ENCODE measurements around the gene BTBD16. TPM values are rescaled to one million over a fixed set of nuclear protein-coding genes. Genes with fewer than 3 reads are reported as not detected.

BTBD16 gene
- total and polyA plus RNA-seq, 9 donors: 0.27 to 0.50 (median 0.40) TPM; not detected in 6

DNA sequence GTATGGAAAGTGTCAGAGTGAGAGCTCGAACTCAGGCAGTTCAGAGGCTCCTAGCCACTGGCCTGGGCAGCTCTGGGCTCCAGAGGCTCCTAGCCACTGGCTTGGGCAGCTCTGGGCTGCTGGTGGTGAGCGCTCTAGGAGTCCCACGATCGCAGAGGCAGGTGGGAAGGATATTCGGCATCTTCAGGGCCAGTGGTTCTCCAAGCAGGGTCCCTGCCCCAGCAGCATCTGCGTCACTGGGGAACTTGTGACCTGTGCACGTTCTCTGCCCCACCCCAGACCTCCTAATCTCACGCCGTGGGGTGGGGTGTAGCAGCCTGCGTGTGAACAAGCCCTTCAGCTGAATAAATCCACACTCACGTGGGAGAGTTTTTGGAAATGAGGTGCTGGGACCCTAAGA, 25.2 kb upstream of the BTBD16 start:
- Histone ChIP-seq H3K27me3 (ENCODE audit: control insufficient read depth, insufficient read depth, low read length) (no peaks in the 10 kb centered on the region), H3K4me1 (ENCODE audit: control insufficient read depth, insufficient read depth, low read length) (peaks cover 20% of the 10 kb centered on the region), H3K27ac (ENCODE audit: low read length) (no peak overlapping the region), H3K36me3 (ENCODE audit: control insufficient read depth, insufficient read depth, low read length) (peaks cover 77% of the 10 kb centered on the region), H3K9me3 (replicated peaks; ENCODE audit: control insufficient read depth, low read depth, low read length) (no peaks in the 10 kb centered on the region), H3K4me3 (ENCODE audit: low read length) (no peak overlapping the region)
- WGBS (ENCODE audit: insufficient coverage): 97% methylated on average over 6 of the region's 11 CpGs
- no peak for DNase-seq

DNA sequence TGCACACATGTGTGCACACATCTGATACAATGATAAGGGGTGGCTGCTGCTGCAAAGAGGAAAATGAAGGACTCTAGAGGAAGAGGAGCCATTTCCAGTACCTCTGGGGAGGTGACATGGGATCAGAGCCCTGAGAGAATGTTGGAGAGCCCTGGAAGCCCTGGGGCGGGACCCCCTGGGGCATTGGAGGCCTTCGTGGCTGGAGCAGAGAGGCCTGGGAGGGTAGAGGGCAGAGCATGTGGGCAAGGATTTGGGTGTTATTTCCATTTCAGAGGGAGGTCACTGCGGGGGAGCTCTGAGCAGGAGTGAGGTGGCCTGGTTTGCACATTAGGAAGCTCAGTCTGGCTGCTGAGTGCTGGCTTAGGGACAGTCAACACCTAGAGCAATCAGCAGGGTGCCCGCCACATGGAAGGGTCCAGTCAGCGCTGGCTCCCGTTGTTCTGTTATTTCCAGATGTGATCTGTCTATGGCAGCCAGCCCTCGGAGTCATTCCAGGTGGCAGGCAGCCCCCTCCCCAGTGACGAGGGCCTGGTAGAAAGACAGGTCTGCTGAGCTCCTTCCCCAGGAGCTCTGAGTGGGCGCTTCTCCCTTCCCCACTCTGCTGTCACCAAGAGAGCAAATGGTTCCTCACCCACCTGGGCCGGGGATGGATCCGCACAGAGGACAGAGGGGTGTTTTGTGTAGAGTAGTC, 24.1 kb upstream of the BTBD16 start:
- H3K4me3 ChIP-seq (ENCODE audit: low read length): no peak overlapping the region
- H3K36me3 ChIP-seq (ENCODE audit: control insufficient read depth, insufficient read depth, low read length): peaks cover 74% of the 10 kb centered on the region
- no peak overlapping the region for H3K27ac ChIP-seq (ENCODE audit: low read length)

DNA sequence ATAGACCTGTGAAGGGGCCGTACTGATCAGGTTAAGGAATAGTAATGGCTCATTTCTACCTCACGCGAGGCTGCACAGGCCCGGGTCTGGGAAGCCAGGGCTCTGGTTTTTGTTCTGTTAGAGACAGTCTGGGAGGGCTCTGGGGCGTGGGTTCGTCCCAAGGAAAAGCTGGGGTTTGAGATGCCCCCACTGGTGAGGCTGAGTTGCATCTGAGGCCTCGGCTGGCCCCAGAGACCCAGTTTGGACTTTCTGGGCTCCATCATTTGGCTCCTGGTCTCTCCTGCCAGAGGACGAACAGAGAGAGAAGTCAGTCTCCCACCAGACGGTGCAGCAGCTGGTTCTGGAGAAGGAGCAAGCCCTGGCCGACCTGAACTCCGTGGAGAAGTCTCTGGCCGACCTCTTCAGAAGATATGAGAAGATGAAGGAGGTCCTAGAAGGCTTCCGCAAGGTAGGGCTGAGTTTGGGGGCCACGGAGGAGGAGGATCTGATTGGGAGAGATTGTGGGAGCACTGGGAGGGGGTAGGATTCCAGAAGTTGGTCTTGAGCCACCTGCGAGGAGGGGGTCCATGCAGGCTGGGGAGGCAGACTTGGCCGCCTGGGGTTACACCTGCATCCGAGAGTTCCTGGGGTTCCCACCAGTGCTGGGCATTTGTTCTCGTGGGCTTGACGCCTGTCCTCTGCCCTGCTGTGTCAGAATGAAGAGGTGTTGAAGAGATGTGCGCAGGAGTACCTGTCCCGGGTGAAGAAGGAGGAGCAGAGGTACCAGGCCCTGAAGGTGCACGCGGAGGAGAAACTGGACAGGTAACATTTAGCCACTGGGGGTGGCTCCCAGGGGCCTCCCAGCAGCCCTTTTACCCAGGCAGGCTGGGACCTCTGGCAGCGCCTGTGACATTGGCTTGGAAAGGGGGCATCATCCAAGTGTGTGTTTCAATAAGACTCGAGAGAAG, 22.5 kb upstream of the BTBD16 start:
- H3K27me3 ChIP-seq (ENCODE audit: control insufficient read depth, insufficient read depth, low read length): no peaks in the 10 kb centered on the region
- no peak for DNase-seq
- no peaks in the 10 kb centered on the region for H3K9me3 ChIP-seq (replicated peaks; ENCODE audit: control insufficient read depth, low read depth, low read length)
- no peak overlapping the region for H3K4me3 ChIP-seq (ENCODE audit: low read length)
- H3K27ac ChIP-seq (ENCODE audit: low read length): no peak overlapping the region
- H3K4me1 ChIP-seq (ENCODE audit: control insufficient read depth, insufficient read depth, low read length): peaks cover 18% of the 10 kb centered on the region
- WGBS (ENCODE audit: insufficient coverage): 95% methylated on average over 21 of the region's 25 CpGs
- peaks cover 77% of the 10 kb centered on the region for H3K36me3 ChIP-seq (ENCODE audit: control insufficient read depth, insufficient read depth, low read length)

More for the DNA sequence above, 24.1 kb upstream of the BTBD16 start:
- 71% methylated on average over 8 of the region's 11 CpGs for WGBS (ENCODE audit: insufficient coverage)
- Histone ChIP-seq H3K27me3 (ENCODE audit: control insufficient read depth, insufficient read depth, low read length) (no peaks in the 10 kb centered on the region), H3K4me1 (ENCODE audit: control insufficient read depth, insufficient read depth, low read length) (peaks cover 20% of the 10 kb centered on the region), H3K9me3 (replicated peaks; ENCODE audit: control insufficient read depth, low read depth, low read length) (no peaks in the 10 kb centered on the region)
- DNase-seq: no peak

DNA sequence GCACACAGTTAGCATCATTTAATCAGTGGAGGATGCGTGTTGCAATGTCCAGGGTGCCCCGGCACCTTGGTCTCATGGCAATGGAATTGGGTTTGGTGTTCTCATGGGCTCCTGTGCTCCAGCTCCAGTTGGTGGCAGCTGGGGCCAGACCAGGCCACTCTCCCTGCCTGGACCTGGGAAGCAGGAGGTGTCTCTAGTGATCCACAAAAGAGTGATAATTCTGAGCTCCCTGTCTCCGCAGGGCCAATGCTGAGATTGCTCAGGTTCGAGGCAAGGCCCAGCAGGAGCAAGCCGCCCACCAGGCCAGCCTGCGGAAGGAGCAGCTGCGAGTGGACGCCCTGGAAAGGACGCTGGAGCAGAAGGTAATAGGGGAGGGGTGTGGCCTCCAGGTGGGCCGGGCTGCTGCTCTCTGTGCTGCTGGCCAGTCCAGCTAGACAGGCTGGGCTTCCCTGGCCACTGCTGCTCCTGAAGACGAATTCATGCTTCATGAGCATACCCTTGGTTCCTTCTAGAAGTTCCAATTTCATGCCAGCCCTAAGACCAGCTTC, 21.7 kb upstream of the BTBD16 start:
- WGBS (ENCODE audit: insufficient coverage): 82% methylated on average over 9 of the region's 11 CpGs
- no peak for DNase-seq
- peaks cover 14% of the 10 kb centered on the region for H3K4me1 ChIP-seq (ENCODE audit: control insufficient read depth, insufficient read depth, low read length)
- no peak overlapping the region for H3K27ac ChIP-seq (ENCODE audit: low read length)
- no peak overlapping the region for H3K4me3 ChIP-seq (ENCODE audit: low read length)
- no peaks in the 10 kb centered on the region for H3K27me3 ChIP-seq (ENCODE audit: control insufficient read depth, insufficient read depth, low read length)
- H3K36me3 ChIP-seq (ENCODE audit: control insufficient read depth, insufficient read depth, low read length): peaks cover 74% of the 10 kb centered on the region
- H3K9me3 ChIP-seq (replicated peaks; ENCODE audit: control insufficient read depth, low read depth, low read length): no peaks in the 10 kb centered on the region

DNA sequence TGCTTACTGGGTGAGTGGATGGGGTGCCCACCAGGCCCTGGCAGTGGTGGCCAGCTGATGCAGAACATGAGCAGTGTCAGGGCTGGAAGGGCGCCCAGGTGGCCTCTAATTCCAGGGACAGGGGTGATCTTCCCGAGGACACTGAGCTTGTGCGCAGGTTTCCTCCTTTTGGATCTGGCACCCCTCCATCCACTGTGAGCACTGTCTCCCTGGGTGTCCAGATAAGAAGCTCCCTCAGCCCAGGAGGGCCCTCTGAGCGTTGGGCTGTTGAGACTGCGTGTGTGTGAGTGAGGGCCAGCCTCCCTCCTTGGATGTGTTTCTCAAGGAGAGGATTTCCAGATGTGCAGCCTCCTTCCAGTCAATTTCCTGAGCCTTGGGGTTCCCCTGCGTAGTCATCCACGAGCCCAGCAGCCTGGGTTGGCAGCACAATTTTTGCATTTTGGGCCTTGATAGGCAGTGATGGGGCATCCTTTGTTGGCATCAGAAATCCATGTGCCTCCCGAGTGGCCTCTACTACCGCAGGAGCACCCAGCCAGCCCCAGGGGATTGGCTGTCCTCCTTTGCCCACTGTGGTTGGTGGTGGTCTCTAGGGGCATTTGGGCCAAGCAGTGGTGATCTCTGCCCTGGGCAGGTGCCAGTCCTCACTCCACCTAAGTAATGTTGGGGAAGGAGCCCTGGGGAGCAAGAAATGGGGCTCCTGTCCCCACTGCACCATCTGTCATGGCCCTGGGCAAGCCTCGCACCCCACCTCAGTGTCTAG, 20.9 kb upstream of the BTBD16 start:
- H3K9me3 ChIP-seq (replicated peaks; ENCODE audit: control insufficient read depth, low read depth, low read length): no peaks in the 10 kb centered on the region
- H3K4me3 ChIP-seq (ENCODE audit: low read length): no peak overlapping the region
- H3K4me1 ChIP-seq (ENCODE audit: control insufficient read depth, insufficient read depth, low read length): peaks cover 10% of the 10 kb centered on the region
- WGBS (ENCODE audit: insufficient coverage): 47% methylated on average over 6 of the region's 10 CpGs
- DNase-seq: peak; percentile 66
- peaks cover 73% of the 10 kb centered on the region for H3K36me3 ChIP-seq (ENCODE audit: control insufficient read depth, insufficient read depth, low read length)
- no peaks in the 10 kb centered on the region for H3K27me3 ChIP-seq (ENCODE audit: control insufficient read depth, insufficient read depth, low read length)
- H3K27ac ChIP-seq (ENCODE audit: low read length): no peak overlapping the region

DNA sequence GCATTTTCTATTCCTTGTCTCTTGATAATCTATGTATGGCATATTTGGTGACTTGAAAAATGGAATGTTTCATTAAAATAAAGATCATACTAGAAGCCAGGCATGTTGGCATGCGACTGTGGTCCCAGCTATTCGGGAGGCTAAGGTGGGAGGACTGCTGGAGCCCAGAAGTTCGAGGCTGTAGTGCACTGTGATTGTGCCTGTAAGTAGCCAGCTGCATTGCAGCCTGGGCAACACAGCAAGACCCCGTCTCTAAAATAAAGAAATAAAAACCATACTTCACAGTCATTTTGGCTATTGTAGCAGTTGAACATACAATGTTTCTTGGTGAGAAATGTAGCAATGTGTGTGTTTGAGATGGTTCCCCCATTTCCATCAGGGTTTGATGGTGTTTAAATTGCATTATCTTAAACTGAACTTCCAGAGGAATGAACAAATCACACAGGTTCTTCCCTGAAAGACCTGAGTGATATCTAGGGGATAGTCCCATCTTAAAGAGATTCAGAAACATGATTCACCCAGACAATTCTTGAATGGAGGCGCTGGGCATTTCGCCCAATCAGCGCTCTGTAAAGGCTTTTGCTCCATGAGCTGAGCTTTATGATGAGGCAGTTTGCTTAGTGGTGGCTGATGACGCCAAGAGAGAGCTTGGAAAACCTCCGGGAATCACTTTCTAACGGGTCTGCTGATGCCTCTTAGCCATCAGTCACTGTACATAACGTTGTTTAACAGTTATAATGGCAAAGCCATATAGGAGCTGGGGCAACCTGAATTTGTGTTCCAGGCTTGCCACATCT, 19.4 kb upstream of the BTBD16 start:
- H3K4me3 ChIP-seq (ENCODE audit: low read length): no peak overlapping the region
- peaks cover 71% of the 10 kb centered on the region for H3K36me3 ChIP-seq (ENCODE audit: control insufficient read depth, insufficient read depth, low read length)
- no peaks in the 10 kb centered on the region for H3K9me3 ChIP-seq (replicated peaks; ENCODE audit: control insufficient read depth, low read depth, low read length)
- peaks cover 8% of the 10 kb centered on the region for H3K4me1 ChIP-seq (ENCODE audit: control insufficient read depth, insufficient read depth, low read length)
- H3K27me3 ChIP-seq (ENCODE audit: control insufficient read depth, insufficient read depth, low read length): no peaks in the 10 kb centered on the region
- DNase-seq: no peak
- 80% methylated on average over 4 of the region's 11 CpGs for WGBS (ENCODE audit: insufficient coverage)
- no peak overlapping the region for H3K27ac ChIP-seq (ENCODE audit: low read length)

DNA sequence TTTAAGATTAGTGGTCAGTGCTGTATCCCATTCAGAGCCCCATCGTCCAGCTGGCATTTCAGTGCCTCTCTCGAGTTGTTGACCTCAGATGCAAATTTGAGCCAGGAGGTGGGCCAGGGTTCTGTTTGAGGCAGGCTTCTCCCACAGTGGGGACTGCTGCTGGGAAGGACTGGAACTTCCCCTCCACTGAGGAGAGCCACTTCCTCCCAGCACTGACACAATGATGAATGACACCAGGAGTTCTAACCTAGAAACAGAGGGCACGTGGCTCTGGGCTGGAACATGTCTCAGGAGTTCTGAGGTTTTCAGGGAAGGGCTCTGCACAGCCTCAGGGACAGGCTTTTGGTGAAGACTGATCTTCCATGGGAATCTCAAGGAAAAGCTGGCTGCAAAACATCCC, 18.3 kb upstream of the BTBD16 start:
- Histone ChIP-seq H3K27ac (ENCODE audit: low read length) (no peak overlapping the region), H3K9me3 (replicated peaks; ENCODE audit: control insufficient read depth, low read depth, low read length) (no peaks in the 10 kb centered on the region), H3K36me3 (ENCODE audit: control insufficient read depth, insufficient read depth, low read length) (peaks cover 68% of the 10 kb centered on the region), H3K4me3 (ENCODE audit: low read length) (no peak overlapping the region), H3K4me1 (ENCODE audit: control insufficient read depth, insufficient read depth, low read length) (peaks cover 6% of the 10 kb centered on the region), H3K27me3 (ENCODE audit: control insufficient read depth, insufficient read depth, low read length) (no peaks in the 10 kb centered on the region)
- WGBS (ENCODE audit: insufficient coverage): 20% methylated on average over 1 of the region's 3 CpGs
- no peak for DNase-seq

DNA sequence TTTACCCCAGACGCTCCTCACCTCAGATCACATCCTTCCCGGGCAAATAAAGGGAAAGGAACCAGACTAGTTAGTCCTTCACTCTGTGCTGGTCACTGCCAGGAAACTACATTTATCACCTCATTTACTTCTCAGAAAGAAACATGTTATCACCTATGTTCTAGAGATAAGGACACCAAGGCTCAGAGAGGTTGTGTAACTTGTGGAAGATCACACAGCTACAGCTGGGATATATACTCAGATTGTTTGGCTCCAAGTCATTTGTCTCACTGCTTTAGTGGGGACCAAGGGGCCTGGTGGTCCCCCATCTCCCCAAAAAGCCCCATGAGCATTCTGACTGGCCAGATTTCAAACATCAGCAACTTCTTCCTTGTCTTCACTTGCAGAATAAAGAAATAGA, 17.5 kb upstream of the BTBD16 start:
- peaks cover 11% of the 10 kb centered on the region for H3K4me1 ChIP-seq (ENCODE audit: control insufficient read depth, insufficient read depth, low read length)
- H3K27me3 ChIP-seq (ENCODE audit: control insufficient read depth, insufficient read depth, low read length): no peaks in the 10 kb centered on the region
- H3K9me3 ChIP-seq (replicated peaks; ENCODE audit: control insufficient read depth, low read depth, low read length): no peaks in the 10 kb centered on the region
- DNase-seq: no peak
- no peak overlapping the region for H3K4me3 ChIP-seq (ENCODE audit: low read length)
- H3K36me3 ChIP-seq (ENCODE audit: control insufficient read depth, insufficient read depth, low read length): peaks cover 63% of the 10 kb centered on the region
- WGBS (ENCODE audit: insufficient coverage): 88% methylated on average over 1 of the region's 2 CpGs
- no peak overlapping the region for H3K27ac ChIP-seq (ENCODE audit: low read length)

DNA sequence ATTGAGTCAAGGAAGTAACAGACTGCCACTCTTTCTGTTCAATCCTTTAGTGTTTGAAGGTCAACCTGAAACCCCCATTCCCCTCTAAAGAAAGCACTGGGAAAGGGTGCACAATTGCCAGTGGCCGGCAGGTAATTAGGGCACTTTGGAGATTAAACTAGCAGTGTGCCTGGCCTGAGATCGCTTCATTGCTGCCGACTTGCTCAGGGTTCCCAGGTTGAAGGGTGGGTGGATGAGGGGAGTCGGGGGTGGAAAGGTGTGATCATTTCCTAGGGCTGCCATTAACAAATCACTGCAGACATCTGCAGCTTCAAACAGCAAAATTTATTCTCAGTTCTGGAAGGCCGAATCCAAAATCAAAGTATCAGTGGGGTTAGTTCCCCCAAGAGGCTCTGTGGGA, 16.3 kb upstream of the BTBD16 start:
- DNase-seq: no peak
- Histone ChIP-seq H3K4me3 (ENCODE audit: low read length) (no peak overlapping the region), H3K27ac (ENCODE audit: low read length) (no peak overlapping the region), H3K9me3 (replicated peaks; ENCODE audit: control insufficient read depth, low read depth, low read length) (no peaks in the 10 kb centered on the region), H3K27me3 (ENCODE audit: control insufficient read depth, insufficient read depth, low read length) (no peaks in the 10 kb centered on the region), H3K36me3 (ENCODE audit: control insufficient read depth, insufficient read depth, low read length) (peaks cover 50% of the 10 kb centered on the region), H3K4me1 (ENCODE audit: control insufficient read depth, insufficient read depth, low read length) (peaks cover 10% of the 10 kb centered on the region)
- 55% methylated on average over 1 of the region's 5 CpGs for WGBS (ENCODE audit: insufficient coverage)
